HS-27A (cell line): ENCODE measurements around the gene FAM163A.

Experiments
- DNase-seq: peaks from one replicate; pipeline ENCODE4 v3.0.0-alpha.2; 2012; ENCODE audit warnings: low read depth, missing footprints

Gene FAM163A

DNA sequence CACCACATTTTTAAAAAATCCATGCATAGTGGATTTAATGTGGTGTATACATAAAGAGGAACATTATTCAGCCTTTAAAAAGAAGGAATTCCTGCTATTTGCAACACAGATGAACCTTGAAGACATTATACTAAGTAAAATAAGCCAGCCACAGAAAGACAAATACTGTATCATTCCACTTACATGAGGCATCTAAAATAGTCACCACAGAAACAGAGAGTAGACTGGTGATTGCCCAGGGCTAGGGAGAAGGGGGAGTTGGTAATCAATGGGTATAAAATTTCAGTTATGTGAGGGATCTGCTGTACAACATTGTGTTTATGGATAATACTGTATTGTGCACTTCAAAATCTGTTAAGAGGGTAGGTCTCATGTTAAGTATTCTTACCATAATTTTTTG is 10.0 kb downstream of the FAM163A start:
- DNase-seq = no peak

DNA sequence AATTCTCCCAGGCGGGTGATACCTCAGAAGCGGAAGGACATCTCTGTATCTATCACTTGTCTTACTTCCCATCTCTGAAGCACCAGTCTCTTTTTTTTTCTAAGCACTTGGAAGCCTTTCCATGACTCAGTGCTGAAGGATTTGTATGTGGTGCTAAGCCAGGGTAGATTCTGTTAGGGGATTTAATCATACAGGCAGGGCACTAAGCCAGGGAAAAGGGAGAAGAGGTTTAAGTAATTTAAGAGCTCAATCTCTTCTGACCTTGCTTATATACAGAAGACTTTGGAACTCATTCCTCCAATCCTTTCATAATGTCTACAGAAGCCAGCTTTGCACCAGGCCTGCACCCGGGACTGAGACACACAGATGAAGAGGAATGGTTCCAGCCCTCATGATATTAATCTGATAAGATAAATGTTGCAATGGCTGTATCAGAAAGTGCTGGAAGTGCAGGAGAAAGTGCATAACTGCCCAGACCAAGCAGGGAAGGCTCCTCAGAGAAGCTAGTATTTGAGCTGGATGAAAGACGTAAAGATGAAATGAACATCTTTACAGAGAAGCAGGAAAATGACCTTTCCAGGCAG is 11.0 kb downstream of the FAM163A start:
- DNase-seq = peak; percentile 40

DNA sequence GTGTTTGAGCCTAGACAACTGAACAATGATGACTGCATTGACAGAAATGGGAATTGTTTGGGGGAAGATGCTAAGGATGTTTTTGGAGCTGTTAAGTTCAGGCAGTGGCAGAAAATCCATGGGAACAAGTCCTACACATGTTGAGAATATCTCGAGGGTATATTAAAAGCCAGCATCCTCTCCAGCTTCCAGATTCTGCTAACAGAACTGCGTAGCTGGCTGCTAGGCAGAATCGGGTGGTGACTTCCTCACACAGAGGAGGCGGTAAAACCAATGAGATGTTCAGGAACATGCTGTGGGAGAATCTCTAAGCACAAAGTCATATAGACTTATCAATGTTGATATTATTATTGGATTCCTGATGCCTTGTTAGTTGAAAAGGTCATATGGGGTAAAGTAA is 14.8 kb downstream of the FAM163A start:
- no peak for DNase-seq

DNA sequence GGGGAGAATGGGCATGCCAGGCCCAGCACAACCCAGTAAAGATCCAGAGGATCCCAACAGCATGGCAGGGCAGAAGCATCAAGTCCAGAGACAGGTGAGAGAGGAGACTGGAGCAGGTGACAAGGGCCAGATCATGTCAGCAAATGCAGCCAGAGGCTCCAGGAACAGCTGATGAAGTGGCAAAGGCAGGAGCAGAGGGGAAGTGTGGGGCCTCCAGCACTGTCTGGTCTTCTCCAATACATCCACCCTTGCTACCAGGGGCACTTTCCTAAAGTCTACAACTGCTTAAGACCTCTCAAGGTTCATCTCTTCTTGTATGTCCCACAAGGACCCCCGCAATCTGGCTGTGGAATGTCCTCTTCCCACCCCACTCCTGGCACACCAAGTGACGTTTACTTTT is 17.4 kb downstream of the FAM163A start:
- no peak for DNase-seq

DNA sequence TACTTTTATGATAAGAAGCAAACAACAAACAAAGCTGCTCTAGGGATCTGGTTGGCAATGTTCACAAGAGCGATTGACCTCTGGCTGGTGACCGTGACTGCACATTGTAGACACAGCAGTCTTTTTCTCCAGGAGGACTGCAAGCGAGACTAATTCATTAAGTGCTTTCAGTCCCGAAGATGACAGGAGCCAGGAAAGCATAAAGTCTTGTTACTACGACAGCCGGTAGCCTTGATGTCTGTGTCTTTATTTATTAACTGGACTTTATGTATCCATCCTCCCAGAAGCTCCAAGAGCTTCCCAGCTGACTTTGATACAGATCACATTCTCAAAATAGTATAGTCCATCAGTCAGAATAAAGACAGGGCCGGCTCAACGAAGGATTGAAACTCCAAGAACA is 18.2 kb downstream of the FAM163A start:
- DNase-seq = no peak

DNA sequence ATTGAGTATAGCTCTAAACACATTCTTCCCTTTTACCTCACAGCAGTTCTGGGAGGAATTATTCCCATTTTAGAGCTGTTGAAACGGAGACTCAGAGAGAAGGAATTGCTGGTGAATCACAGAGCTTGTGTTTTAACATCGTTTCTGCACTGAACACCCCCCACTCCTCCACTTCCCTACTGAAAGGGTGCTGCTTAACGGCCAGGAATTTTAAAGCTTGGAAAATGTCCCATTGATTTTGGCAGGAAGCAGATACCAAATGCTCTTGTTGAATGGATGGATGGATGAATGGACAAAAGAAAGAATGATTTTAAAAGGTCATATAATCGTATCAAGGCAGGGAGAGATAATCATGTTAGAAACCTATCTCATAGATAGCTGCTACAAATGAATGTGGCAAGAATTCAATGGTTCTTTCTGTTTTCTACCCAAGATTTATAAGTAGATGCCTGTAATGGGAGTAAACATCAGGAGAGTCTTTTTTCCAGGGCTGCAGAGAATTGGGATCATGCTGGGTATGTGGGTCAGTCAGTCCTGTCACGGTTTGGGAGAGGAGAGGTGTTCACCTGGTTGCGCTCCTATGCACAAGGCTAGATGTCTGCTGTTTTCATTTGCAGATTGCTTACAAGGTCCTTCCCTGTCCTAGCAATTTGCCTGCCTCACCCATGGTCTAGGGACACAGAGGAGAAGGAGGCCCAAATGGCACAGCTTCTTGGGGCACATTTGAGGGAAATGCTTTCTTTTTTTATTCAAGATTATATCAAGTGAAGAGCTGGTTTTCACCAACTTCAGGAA is 19.0 kb downstream of the FAM163A start:
- no peak for DNase-seq

DNA sequence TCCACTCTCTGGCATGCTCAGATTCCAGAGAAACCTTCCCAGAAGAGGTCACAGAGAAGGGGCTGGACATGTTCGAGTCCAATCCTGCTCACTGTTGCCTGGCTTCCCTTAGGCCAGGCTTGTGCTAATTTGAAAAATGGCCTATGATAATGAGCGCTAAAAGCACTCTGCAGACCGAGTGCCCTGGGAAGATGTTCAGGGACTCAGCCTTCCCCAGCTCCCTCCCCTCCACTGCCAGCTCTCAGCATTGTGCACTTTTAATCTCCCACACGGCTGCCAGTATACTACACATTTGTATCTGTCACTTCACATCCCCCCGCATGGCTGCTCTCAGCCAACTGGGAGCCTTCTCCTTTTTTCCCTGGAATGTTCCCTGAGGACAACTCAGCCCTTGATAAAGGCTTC is 24.1 kb downstream of the FAM163A start:
- DNase-seq = no peak

DNA sequence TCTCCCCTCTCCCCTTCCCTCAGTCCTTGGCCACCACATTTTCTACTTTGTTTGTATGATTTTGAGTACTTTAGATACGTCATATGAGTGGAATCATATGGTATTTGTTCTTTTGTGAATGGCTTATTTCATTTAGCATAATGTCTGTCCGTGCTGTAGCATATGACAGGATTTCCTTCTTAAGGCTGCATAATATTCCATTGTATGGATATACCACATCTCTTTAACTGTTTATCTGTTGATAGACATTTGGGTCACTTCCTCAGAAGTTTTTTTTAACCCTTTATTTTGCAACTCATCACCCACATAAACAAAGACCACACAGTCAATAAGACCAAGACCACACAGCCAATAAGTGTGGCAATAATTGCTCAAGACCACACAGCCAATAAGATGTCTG is 24.9 kb downstream of the FAM163A start:
- no peak for DNase-seq

DNA sequence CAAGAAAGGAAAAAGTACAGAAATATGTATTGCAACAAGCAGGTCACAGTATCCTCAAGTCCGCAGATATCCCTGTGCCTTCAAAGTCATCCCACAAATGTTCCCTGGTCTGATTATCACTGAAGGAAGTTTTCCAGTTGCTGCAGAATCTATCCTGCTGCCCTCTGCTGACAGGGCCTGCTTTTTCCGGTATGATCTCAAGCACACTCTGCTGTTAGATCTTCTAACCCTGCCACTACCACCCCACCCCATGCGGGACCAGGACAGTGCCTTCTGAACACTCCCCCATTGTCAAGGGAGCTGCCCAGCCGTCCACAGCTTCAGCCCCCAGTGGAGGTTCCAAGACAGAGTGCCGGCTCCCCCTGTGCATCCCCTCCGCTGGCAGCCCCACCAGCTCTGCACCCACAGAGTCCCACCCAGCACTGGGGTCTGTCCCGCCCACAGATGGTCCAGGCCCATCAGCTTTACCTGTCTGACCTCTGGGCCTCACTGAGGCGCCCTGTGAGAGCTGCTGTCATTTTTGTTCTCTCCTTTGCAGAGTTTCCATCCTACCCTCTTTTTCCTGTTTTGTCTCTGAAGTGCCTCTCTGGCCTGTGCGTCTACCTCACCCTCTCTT is 27.9 kb downstream of the FAM163A start:
- DNase-seq = no peak

DNA sequence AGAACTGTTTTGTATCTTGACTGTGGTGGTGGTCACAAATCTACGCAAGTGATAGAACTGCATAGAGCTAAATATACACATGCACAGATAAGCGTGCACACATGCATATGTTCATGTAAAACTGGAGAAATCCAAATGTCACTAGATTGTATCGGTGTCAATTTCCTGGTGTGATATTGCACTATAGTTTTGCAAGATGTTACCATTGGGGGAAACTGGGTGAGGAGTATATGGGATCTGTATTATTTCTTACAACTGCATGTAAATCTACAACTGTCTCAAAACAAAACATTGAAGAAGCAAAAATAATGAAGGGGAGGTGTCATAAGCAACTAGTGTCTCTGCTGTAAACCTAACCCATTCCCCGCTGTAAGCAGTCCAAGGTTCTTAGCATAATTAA is 30.2 kb downstream of the FAM163A start:
- no peak for DNase-seq

DNA sequence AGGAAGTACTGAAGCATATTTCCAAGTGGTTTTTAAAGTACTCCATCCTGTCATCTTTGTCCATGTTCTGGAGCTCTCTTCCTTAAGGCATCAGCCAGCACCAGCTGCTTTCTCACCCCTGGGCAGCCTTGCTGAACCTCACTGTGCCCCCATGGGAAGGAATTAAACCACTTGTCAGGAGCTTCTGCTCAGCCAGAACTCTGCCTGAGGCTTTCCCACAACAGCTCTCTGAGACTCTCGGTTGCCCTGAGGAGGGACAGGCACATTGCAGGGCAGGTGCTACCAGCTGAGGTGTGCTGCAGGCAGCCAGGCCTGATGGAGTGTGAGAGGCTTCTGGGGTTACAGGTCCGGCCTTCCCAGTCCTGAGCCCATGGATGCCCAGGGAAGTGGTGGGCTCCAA is 30.9 kb downstream of the FAM163A start:
- no peak for DNase-seq

DNA sequence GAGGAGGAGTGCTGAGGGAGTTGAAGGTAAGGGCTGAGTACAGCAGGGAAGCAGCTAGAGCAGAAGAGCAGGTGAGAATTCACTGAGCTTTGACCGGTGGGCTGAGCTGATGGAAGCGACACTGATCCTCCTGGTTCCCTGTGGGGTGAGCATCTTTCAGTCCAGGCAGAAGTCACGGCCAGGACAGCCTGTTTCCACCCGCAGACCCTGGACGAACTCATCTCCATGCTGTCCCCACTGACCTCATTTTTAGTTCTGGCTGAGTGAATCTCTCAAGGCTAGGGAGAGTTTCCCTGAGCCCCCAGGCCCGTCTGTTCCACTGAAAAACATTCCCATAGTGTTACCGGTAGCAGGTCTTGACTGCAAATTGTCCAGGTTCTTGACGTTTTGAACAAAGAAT is 31.5 kb downstream of the FAM163A start:
- DNase-seq = no peak

DNA sequence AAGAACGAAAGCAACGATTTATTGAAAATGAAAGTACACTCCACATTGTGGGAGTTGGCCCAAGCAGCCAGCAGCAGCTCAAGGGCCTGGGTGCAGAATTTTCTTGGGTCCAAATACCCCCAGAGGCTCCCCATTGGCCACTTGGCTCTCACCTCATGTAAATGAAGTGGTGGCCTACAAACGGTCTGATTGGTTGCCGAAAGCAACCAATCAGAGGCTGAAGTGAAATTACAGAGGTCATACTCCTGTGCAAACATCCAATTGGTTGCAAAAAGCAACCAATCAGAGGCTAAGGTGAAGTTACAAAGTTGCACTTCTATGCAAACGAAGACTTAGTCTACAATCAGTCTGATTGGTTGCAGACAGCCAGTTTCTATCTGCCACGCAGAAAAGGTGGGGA is 31.9 kb downstream of the FAM163A start:
- DNase-seq = no peak

DNA sequence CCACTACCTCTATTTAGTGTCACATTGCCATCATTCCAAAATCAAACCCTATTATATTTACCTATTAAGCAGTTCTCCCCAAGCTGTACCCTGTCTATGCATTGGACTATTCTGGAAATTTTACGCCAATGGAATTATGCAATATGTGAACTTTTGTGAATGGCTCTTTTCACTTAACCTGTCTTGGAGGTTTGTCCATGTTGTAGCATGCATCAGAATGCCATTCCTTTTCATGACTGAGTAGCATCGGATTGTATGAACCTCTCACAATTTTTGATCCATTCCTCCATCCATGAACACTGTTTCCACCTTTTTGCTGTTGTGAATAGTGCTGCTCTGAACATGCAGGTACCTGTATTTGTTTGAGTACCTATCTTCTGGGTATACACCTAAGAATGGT is 33.7 kb downstream of the FAM163A start:
- DNase-seq = no peak

DNA sequence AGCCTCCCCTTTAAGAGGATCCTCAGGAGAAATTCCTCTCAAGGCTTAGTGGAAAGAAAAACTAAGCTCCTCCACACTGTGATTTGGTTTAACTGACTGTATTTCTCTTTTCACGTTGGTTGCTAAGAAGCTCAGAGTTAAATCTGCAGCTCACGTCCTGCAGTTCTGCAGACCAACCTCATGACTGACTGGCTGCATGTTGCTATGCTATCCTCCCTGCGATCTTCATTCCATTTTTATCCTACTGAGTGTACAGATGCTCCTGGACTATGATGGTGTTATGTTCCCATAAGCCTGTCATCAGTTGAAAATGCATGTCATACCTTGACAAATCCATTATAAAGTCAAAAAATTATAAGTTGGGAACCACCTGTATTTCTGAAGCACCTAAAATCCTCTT is 34.6 kb downstream of the FAM163A start:
- DNase-seq = no peak

DNA sequence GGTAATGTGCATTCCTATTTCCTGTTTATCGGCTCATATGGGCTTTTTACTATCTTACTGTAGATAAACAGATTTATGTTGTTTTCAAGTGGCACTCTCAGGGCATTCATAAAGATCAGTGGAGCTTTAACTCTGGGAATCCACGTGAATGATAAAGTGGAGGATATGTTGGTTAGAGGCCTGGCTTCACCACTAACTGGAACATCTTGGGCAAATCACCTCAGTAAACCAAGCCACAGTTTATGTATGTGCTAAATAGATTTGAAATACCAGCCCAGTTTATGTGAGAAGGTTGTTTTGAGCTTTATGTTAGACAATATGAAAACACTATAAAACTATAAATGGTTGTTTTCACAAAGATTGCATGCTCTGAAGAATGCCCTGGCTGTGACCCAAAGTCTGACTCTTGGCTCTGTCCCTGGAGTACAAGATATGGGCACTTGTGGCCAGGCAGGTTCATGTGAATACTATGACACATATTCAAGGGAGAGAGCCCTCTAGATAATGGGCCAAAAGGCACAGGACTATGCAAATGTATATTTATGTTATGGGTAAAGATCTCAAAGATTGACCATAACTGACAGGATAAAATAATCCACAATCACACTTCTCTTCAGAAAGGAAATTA is 36.7 kb downstream of the FAM163A start:
- no peak for DNase-seq

DNA sequence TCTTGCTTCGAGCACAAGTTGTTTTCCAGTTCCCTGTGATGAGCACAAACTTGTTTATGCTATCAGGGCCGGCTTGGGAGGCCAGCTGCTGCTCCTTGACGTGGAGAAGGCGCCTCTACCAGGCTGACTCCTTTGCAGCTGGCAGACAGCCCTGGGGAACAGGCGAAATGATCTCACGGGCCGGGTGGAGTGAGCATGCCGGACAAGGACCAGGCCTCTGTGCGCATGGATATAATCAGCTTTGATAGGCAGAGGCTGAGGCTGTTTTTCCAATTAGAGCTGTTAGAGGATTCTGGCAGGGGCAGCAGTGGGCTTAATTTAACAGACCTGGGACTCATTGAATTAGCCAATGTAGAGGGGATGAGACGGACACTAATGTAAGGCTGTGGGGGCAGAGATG is 38.9 kb downstream of the FAM163A start:
- no peak for DNase-seq

DNA sequence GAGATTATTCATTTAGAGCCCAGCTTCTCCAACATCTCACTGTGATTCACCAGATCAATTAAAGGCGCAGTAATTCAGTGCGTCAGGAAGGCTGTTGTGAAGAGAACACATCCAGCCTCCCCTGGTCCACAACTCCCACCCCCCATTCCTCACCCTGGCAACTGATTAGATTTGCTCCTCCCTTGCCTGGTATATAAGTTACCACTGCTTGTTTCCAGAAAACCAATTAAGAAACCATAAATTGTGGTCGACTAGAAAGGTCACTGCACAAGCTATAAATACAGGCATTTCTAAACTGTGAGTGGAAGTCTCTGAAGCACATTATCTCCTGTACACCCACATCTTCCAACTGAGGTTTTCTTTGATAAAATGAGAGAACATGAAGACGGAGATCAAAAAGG is 41.9 kb downstream of the FAM163A start:
- DNase-seq = no peak

DNA sequence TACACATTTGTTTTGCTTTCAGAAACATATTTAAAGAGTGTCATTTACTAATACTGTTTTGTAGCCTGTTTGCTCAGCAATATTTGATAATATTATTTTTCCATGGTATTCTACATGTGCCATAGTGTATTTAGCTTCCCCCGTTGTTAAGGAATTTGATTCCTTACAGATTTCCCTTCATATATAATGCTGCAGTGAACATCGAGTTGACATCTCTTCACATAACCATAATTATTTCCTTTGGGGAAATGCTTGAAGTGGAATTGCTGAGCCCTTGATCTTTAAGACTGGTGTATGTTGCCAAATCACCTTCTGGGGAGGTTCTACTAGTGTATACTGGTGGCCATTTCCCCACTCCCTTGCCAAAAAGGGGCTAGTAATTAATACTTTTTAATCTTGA is 42.6 kb downstream of the FAM163A start:
- no peak for DNase-seq

DNA sequence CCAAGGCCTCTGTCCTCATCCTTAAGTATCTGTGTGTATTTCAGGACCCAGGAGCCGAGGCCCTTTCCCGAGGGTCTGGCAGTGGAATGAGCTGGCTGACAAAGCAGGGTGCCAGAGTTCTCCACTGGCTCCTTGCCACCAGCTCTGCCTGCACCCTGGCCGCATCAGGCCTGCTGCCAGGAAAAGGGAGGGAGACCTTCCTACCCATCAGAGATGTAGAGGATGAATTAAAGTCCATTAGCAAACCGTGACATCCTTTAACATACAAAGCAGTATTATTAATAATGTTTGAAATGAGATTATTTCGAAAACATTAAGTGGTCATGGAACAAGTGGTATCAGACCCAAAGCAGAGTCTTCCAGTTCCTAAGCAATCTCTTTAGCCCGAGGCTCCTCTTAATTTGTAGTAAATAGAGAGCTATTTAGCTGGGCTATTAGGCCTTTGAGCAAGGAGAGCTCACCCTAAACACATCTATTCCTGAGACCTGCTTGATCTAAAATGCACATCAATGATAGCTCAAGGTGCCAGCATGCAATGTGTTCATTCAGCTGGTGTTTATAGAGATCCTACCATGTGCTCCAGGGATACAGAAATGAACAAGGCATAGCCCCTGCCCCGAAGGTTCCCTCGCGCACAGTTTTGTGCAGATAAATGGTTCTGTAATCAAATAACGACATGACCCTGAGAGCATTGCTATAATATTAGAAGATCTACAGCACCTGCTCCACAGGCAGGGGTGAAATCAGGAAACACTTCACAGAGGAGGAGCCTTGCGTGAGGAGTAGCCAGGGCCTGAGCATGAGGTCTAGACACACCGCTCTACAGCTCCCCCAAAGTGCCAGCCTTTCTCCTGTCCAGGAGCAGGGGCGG is 44.0 kb downstream of the FAM163A start:
- no peak for DNase-seq

DNA sequence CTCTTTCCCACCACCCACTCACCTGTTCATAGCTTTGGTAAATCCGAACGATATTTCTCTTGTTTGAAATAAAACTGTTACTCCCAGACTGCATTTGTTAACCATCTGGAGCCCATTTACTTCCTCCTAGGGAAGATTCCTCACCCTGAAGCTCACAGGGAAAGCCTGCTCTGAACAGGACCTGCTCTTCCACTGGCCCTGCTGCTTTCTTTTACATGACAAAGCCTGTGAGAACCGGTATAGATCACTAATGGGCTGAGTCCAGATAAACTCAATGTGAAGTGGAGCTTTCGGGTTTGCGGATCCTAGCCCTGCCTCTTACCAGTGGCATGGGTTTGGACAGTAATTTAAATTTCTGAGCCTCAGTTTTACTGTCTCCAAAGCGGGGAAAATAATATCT is 45.2 kb downstream of the FAM163A start:
- DNase-seq = no peak

DNA sequence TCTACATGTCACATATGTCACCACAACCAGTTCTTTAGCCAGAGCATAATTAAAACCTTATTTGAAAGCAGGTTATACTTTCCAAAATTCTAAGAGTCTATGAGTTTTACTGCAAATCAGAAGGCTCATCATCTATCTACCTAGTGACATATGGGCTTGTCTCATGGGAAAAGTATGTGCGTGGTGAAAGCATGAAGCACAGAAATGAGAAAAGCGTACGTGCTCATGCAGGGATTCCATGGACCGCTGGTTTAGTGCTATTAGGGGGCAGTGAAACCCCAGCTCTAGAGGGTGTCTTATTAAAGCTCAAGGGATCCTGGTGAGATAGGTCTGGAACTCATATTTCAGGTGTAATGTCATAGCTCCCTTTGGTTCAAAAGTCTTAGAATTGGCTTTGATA is 50.2 kb downstream of the FAM163A start:
- DNase-seq = no peak
